Esophagus muscularis mucosa (tissue), 4 donors: ENCODE measurements around the gene CAMSAP1. TPM values are rescaled to one million over a fixed set of nuclear protein-coding genes. Genes with fewer than 3 reads are reported as not detected.

ENCODE experiments used
- DNase-seq: peaks from one replicate; pipeline ENCODE4 v3.0.0-alpha.2; 2017; ENCODE audit errors: extremely low spot score
- H3K27ac ChIP-seq, 4 donors: fragments of 200-600 bp; sonication (generic); replicated peaks in 1 of 4; 1 replicate in 3 of 4; 2 replicates in 1 of 4; pipeline ENCODE4 v1.5.1; 2016 to 2019; ENCODE audit warnings: mild to moderate bottlenecking in 1 of 4
- H3K27me3 ChIP-seq, 4 donors: fragments of 200-600 bp; sonication (generic); one replicate each; pipeline versions ENCODE4 v1.5.1 to v1.6.0; 2016 to 2019
- H3K36me3 ChIP-seq, 4 donors: fragments of 200-600 bp; sonication (generic); one replicate each; pipeline ENCODE4 v1.5.1; 2016 to 2019
- H3K4me1 ChIP-seq, 4 donors: fragments of 200-600 bp; sonication (generic); one replicate each; pipeline ENCODE4 v1.5.1; 2016 to 2019
- H3K4me3 ChIP-seq, 4 donors: fragments of 200-600 bp; sonication (generic); 1 replicate in 2 of 4; 2 replicates in 2 of 4; pipeline ENCODE4 v1.5.1; 2016 to 2019; ENCODE audit warnings: mild to moderate bottlenecking in 4 of 4, moderate library complexity in 1 of 4
- H3K9me3 ChIP-seq, 4 donors: fragments of 200-600 bp; sonication (generic); 1 replicate in 3 of 4; 2 replicates in 1 of 4; pipeline ENCODE4 v1.5.1; 2016 to 2019
- CTCF ChIP-seq, 3 experiments: fragments of 200-600 bp in 2 of 3; fragments of 450-650 bp in 1 of 3; sonication (generic) in 2 of 3; IDR thresholded peaks; one replicate each; pipeline ENCODE4 v1.5.1; 2017 to 2019; ENCODE audit warnings: antibody characterized with exemption in 3 of 3, mild to moderate bottlenecking in 2 of 3, moderate library complexity in 1 of 3
- EP300 ChIP-seq: sonication (generic); formaldehyde crosslinking; IDR thresholded peaks from one replicate; pipeline ENCODE4 v1.6.1; 2017; ENCODE audit warnings: antibody characterized with exemption
- POLR2A ChIP-seq: fragments of 450-650 bp; IDR thresholded peaks from one replicate; pipeline ENCODE4 v1.6.1; 2017; ENCODE audit warnings: antibody characterized with exemption, moderate library complexity, mild to moderate bottlenecking, low read depth
- POLR2AphosphoS5 ChIP-seq, 2 donors: sonication (generic); formaldehyde crosslinking; IDR thresholded peaks; one replicate each; pipeline ENCODE4 v1.6.1; 2017; ENCODE audit warnings: antibody characterized with exemption in 2 of 2
- WGBS: methylation state at CpG from one replicate; pipeline ENCODE4 v1.1.5; 2018; 5-methylcytosine and 5-hydroxymethylcytosine counted together
- intact Hi-C: fragments of 100-400 bp; cut with DNase I; formaldehyde crosslinking; loops from one replicate; pipeline ENCODE4 v1.15.1; 2023
- total RNA-seq, 4 donors: library from RNA; depleted of rRNA; stranded (reverse); fragments of >200 nt; gene quantifications; one replicate each; pipeline versions ENCODE4 v1.1.0 to v1.2.1, GENCODE V29; 2016

The CAMSAP1 gene
- total RNA-seq, 4 donors from 2014 or later = 21.0 to 52.7 (median 30.5) TPM

- DNase-seq = no peak
- TF ChIP-seq POLR2A = no peak
- TF ChIP-seq POLR2AphosphoS5 (IDR thresholded peaks at IDR 0.05) = no peak
- no peak for TF ChIP-seq CTCF (IDR thresholded peaks at IDR 0.05)
- TF ChIP-seq EP300 = no peak
- Histone ChIP-seq H3K27me3 (peaks cover 0 to 74% (median 0%) of the 10 kb centered on the region in 4 donors), H3K27ac (no peak overlapping the region), H3K36me3 (no peaks in the 10 kb centered on the region), H3K9me3 (no peaks in the 10 kb centered on the region), H3K4me1 (no peaks in the 10 kb centered on the region), H3K4me3 (no peak overlapping the region)
- intact Hi-C loops = no loop called here
- WGBS = 84% methylated on average over 32 of the region's 38 CpGs
These were observed 119.4 kb downstream of the CAMSAP1 start for GRCh38 chr9:135787776-135788575.

DNA sequence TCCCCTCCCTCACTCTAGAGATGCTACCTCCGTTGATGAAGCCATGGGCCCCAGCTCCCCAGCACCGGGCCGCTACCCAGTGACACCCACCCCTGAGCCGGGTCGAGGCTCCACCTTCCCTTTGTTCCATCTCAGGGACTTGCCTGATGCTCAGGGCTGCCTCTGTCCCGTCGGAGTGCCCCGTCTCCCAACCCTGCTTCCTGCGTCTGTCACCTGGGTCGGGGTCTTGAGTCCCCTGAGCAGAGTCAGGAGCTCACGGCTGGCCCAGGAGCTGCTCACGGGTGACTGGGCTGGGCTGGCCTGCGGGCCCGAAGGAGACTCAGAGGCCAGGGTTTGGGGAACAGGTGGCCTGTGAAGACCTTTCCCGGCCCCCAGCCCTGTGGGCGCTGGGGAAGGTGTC lies 120.0 kb downstream of the CAMSAP1 start:
- no peak overlapping the region for H3K27ac ChIP-seq
- 80% methylated on average over 16 of the region's 16 CpGs for WGBS
- H3K36me3 ChIP-seq = no peaks in the 10 kb centered on the region
- TF ChIP-seq POLR2A = no peak
- no peak for TF ChIP-seq EP300
- TF ChIP-seq POLR2AphosphoS5 (IDR thresholded peaks at IDR 0.05) = no peak
- no peak for TF ChIP-seq CTCF (IDR thresholded peaks at IDR 0.05)
- no peak overlapping the region for H3K4me3 ChIP-seq
- intact Hi-C loops = no loop called here
- peaks cover 0 to 79% (median 0%) of the 10 kb centered on the region in 4 donors for H3K27me3 ChIP-seq
- DNase-seq = no peak
- H3K9me3 ChIP-seq = no peaks in the 10 kb centered on the region
- H3K4me1 ChIP-seq = no peaks in the 10 kb centered on the region

DNA sequence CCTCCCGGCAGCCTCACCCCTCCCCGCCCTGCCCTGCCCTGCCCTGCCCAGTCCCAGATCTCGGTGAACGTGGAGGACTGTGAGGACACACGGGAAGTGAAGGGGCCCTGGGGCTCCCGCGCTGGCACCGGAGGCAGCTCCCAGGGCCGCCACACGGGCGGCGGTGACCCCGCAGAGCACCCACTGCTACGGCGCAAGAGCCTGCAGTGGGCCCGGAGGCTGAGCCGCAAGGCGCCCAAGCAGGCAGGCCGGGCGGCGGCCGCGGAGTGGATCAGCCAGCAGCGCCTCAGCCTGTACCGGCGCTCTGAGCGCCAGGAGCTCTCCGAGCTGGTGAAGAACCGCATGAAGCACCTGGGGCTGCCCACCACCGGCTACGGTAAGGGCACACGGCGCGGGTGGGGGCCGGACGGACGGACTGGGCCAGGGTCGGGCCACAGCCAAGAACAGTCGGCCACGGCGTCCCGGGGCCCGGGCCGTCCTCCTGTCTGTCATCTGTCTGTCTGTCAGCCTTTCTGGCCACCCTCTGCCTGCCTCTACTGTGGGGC lies 121.1 kb downstream of the CAMSAP1 start:
- Histone ChIP-seq H3K9me3 (no peaks in the 10 kb centered on the region), H3K36me3 (no peaks in the 10 kb centered on the region), H3K4me3 (no peak overlapping the region), H3K27me3 (peaks cover 0 to 84% (median 0%) of the 10 kb centered on the region in 4 donors), H3K27ac (no peak overlapping the region), H3K4me1 (no peaks in the 10 kb centered on the region)
- 80% methylated on average over 3 of the region's 44 CpGs for WGBS
- no peak for DNase-seq
- TF ChIP-seq POLR2AphosphoS5 (IDR thresholded peaks at IDR 0.05) (no peak), CTCF (IDR thresholded peaks at IDR 0.05) (no peak), EP300 (no peak), POLR2A (no peak)
- intact Hi-C loops = no loop called here

DNA sequence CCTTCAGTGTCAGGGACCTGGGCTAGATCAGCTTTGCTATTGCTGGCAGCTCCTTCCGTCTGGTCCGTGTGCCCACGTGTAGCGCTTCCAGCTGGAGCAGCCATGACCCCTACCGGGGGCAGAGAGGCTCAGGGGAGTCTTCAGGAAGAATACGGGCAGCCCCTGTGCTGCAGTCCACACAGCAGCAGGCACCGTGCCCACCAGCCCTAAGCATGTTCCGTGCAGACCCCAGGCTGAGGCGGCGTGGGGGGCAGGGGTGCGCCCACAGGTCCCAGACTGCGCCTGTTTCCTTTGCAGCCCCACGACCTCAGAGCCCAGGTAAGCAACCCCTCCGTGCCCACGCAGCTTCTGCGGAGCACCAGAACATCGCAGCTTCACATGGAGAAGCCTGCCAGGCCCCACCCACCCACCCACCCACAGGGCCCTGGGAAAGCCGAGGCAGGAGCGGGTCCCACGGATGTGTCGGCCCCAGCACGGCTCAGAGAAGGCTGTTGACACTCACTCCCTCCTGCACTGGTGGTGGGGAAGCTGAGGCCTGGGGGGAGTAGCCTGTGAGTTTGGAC lies 122.3 kb downstream of the CAMSAP1 start:
- intact Hi-C loops = no loop called here
- Histone ChIP-seq H3K4me1 (no peaks in the 10 kb centered on the region), H3K9me3 (no peaks in the 10 kb centered on the region), H3K4me3 (no peak overlapping the region), H3K27ac (no peak overlapping the region), H3K36me3 (no peaks in the 10 kb centered on the region), H3K27me3 (peaks cover 0 to 85% (median 0%) of the 10 kb centered on the region in 4 donors)
- no peak for TF ChIP-seq POLR2A
- no peak for TF ChIP-seq CTCF (IDR thresholded peaks at IDR 0.05)
- no peak for TF ChIP-seq EP300
- no peak for TF ChIP-seq POLR2AphosphoS5 (IDR thresholded peaks at IDR 0.05)
- whole genome bisulfite sequencing = 73% methylated on average over 7 of the region's 22 CpGs
- DNase-seq = no peak
